ENCODE measurements around the gene PAM. TPM values are rescaled to one million over a fixed set of nuclear protein-coding genes. Genes with fewer than 3 reads are reported as not detected.

The PAM gene
- total RNA-seq, 4 donors from 2014 or later: 41.5 to 92.8 (median 48.2) TPM

- Histone ChIP-seq H3K9me3 (no peaks in the 10 kb centered on the region), H3K4me3 (no peak overlapping the region), H3K36me3 (no peaks in the 10 kb centered on the region), H3K27ac (no peak overlapping the region), H3K27me3 (no peaks in the 10 kb centered on the region), H3K4me1 (peaks cover 12% of the 10 kb centered on the region)
- 63% methylated on average over 4 of the region's 4 CpGs for WGBS
- DNase-seq (ENCODE audit: low spot score in 2 of 2): no peak
- no peak for TF ChIP-seq POLR2AphosphoS5 (IDR thresholded peaks at IDR 0.05)
- TF ChIP-seq CTCF (IDR thresholded peaks at IDR 0.05): no peak
- no peak for TF ChIP-seq EP300 (IDR thresholded peaks at IDR 0.05)
- no peak for TF ChIP-seq POLR2A (IDR thresholded peaks at IDR 0.05)
Observed at GRCh38 chr5:102795526-102795925, 40.4 kb downstream of the PAM start.

GRCh38 chr5:102796009-102796408 is 40.9 kb downstream of the PAM start:
- Histone ChIP-seq H3K4me1 (peaks cover 12% of the 10 kb centered on the region), H3K36me3 (no peaks in the 10 kb centered on the region), H3K27me3 (no peaks in the 10 kb centered on the region), H3K4me3 (no peak overlapping the region), H3K9me3 (no peaks in the 10 kb centered on the region), H3K27ac (no peak overlapping the region)
- no peak for TF ChIP-seq EP300 (IDR thresholded peaks at IDR 0.05)
- TF ChIP-seq POLR2A (IDR thresholded peaks at IDR 0.05): no peak
- no peak for TF ChIP-seq POLR2AphosphoS5 (IDR thresholded peaks at IDR 0.05)
- no peak for TF ChIP-seq CTCF (IDR thresholded peaks at IDR 0.05)
- DNase-seq (ENCODE audit: low spot score in 2 of 2): no peak
- 60% methylated on average over 2 of the region's 2 CpGs for WGBS

- Histone ChIP-seq H3K4me1 (peaks cover 12% of the 10 kb centered on the region), H3K4me3 (no peak overlapping the region), H3K9me3 (no peaks in the 10 kb centered on the region), H3K27me3 (no peaks in the 10 kb centered on the region), H3K36me3 (no peaks in the 10 kb centered on the region), H3K27ac (no peak overlapping the region)
- TF ChIP-seq EP300 (IDR thresholded peaks at IDR 0.05): no peak
- no peak for TF ChIP-seq CTCF (IDR thresholded peaks at IDR 0.05)
- no peak for TF ChIP-seq POLR2A (IDR thresholded peaks at IDR 0.05)
- no peak for TF ChIP-seq POLR2AphosphoS5 (IDR thresholded peaks at IDR 0.05)
- 68% methylated on average over 2 of the region's 2 CpGs for WGBS
- no peak for DNase-seq (ENCODE audit: low spot score in 2 of 2)
Observed at GRCh38 chr5:102796498-102796897, 41.4 kb downstream of the PAM start.

- no peak overlapping the region for H3K4me3 ChIP-seq
- H3K9me3 ChIP-seq: no peaks in the 10 kb centered on the region
- DNase-seq (ENCODE audit: low spot score in 2 of 2): no peak
- WGBS: 90% methylated on average over 1 of the region's 1 CpG
- peaks cover 12% of the 10 kb centered on the region for H3K4me1 ChIP-seq
- TF ChIP-seq POLR2A (IDR thresholded peaks at IDR 0.05): no peak
- no peak for TF ChIP-seq POLR2AphosphoS5 (IDR thresholded peaks at IDR 0.05)
- no peak for TF ChIP-seq CTCF (IDR thresholded peaks at IDR 0.05)
- no peak for TF ChIP-seq EP300 (IDR thresholded peaks at IDR 0.05)
- no peaks in the 10 kb centered on the region for H3K36me3 ChIP-seq
- no peaks in the 10 kb centered on the region for H3K27me3 ChIP-seq
- H3K27ac ChIP-seq: no peak overlapping the region
Observed at GRCh38 chr5:102797322-102797884, 42.3 kb downstream of the PAM start.

GRCh38 chr5:102798104-102798785 is 43.1 kb downstream of the PAM start:
- no peak for DNase-seq (ENCODE audit: low spot score in 2 of 2)
- Histone ChIP-seq H3K4me3 (no peak overlapping the region), H3K27me3 (no peaks in the 10 kb centered on the region), H3K36me3 (no peaks in the 10 kb centered on the region), H3K4me1 (peaks cover 12% of the 10 kb centered on the region), H3K9me3 (no peaks in the 10 kb centered on the region), H3K27ac (no peak overlapping the region)
- 87% methylated on average over 5 of the region's 5 CpGs for WGBS
- no peak for TF ChIP-seq EP300 (IDR thresholded peaks at IDR 0.05)
- no peak for TF ChIP-seq POLR2AphosphoS5 (IDR thresholded peaks at IDR 0.05)
- TF ChIP-seq POLR2A (IDR thresholded peaks at IDR 0.05): no peak
- TF ChIP-seq CTCF (IDR thresholded peaks at IDR 0.05): no peak
